Neural crest cell (in vitro differentiated cells): ENCODE data around the gene DNASE1L3. TPM values are rescaled to one million over a fixed set of nuclear protein-coding genes. Genes with fewer than 3 reads are reported as not detected.

ENCODE experiments used
- DNase-seq: peaks from one replicate; pipeline ENCODE4 v3.0.0; 2021; ENCODE audit warnings: low read depth, mixed read lengths, low spot score
- H3K27ac Mint-ChIP-seq: one replicate; pipeline ENCODE4 v1.8.0; 2021; ENCODE audit warnings: mild to moderate bottlenecking, mixed read lengths; ENCODE audit not compliant: unreplicated experiment
- H3K27me3 Mint-ChIP-seq: 2 replicates; pipeline ENCODE4 v1.8.0; 2021; ENCODE audit warnings: low read depth, mild to moderate bottlenecking, mixed read lengths
- H3K36me3 Mint-ChIP-seq: 2 replicates; pipeline ENCODE4 v1.8.0; 2021; ENCODE audit warnings: low read depth, mild to moderate bottlenecking, mixed read lengths
- H3K4me1 Mint-ChIP-seq: 2 replicates; pipeline ENCODE4 v1.8.0; 2021; ENCODE audit warnings: mixed read lengths
- H3K4me3 Mint-ChIP-seq: one replicate; pipeline ENCODE4 v1.8.0; 2021; ENCODE audit warnings: mild to moderate bottlenecking, mixed read lengths
- H3K9me3 Mint-ChIP-seq: 2 replicates; pipeline ENCODE4 v1.8.0; 2021; ENCODE audit warnings: mixed read lengths
- CTCF ChIP-seq: fragments of 200-600 bp; sonication (generic); conservative IDR thresholded peaks from 2 replicates; pipeline ENCODE4 v1.5.0; 2021; ENCODE audit warnings: antibody characterized with exemption, mild to moderate bottlenecking
- total RNA-seq: library from RNA; stranded (reverse); gene quantifications from 2 replicates; pipeline ENCODE4 v1.2.1, GENCODE V29; 2021

Gene DNASE1L3
- total RNA-seq, 1 donor from 2014 or later = not detected

- Mint-ChIP-seq H3K4me3 (no peak overlapping the region), H3K4me1 (no peaks in the 10 kb centered on the region), H3K27ac (no peak overlapping the region), H3K36me3 (peaks cover 7% of the 10 kb centered on the region), H3K27me3 (no peaks in the 10 kb centered on the region), H3K9me3 (no peaks in the 10 kb centered on the region)
- TF ChIP-seq CTCF = no peak
- no peak for DNase-seq
These were observed 59.1 kb downstream of the DNASE1L3 start for GRCh38 chr3:58151637-58152036.

GRCh38 chr3:58150810-58151199 is 60.0 kb downstream of the DNASE1L3 start:
- DNase-seq = no peak
- Mint-ChIP-seq H3K4me1 (no peaks in the 10 kb centered on the region), H3K4me3 (no peak overlapping the region), H3K27me3 (no peaks in the 10 kb centered on the region), H3K36me3 (peaks cover 7% of the 10 kb centered on the region), H3K9me3 (no peaks in the 10 kb centered on the region), H3K27ac (no peak overlapping the region)
- no peak for TF ChIP-seq CTCF

GRCh38 chr3:58150130-58150809 is 60.5 kb downstream of the DNASE1L3 start:
- no peak for DNase-seq
- Mint-ChIP-seq H3K4me1 (no peaks in the 10 kb centered on the region), H3K4me3 (no peak overlapping the region), H3K27me3 (no peaks in the 10 kb centered on the region), H3K36me3 (peaks cover 7% of the 10 kb centered on the region), H3K9me3 (no peaks in the 10 kb centered on the region), H3K27ac (no peak overlapping the region)
- TF ChIP-seq CTCF = no peak

- no peaks in the 10 kb centered on the region for H3K9me3 Mint-ChIP-seq
- H3K27me3 Mint-ChIP-seq = no peaks in the 10 kb centered on the region
- H3K27ac Mint-ChIP-seq = no peak overlapping the region
- no peak overlapping the region for H3K4me3 Mint-ChIP-seq
- peaks cover 7% of the 10 kb centered on the region for H3K36me3 Mint-ChIP-seq
- TF ChIP-seq CTCF = no peak
- DNase-seq = no peak
- H3K4me1 Mint-ChIP-seq = no peaks in the 10 kb centered on the region
These were observed 62.7 kb downstream of the DNASE1L3 start for GRCh38 chr3:58148049-58148448.

GRCh38 chr3:58144478-58145325 is 66.1 kb downstream of the DNASE1L3 start:
- H3K4me3 Mint-ChIP-seq = no peak overlapping the region
- peaks cover 10% of the 10 kb centered on the region for H3K36me3 Mint-ChIP-seq

More at GRCh38 chr3:58144478-58145325, 66.1 kb downstream of the DNASE1L3 start:
- Mint-ChIP-seq H3K27me3 (no peaks in the 10 kb centered on the region), H3K9me3 (no peaks in the 10 kb centered on the region), H3K4me1 (no peaks in the 10 kb centered on the region), H3K27ac (no peak overlapping the region)
- TF ChIP-seq CTCF = no peak
- no peak for DNase-seq
